MM.1S (cell line): Measurements from ENCODE around the gene FPGS.
A peak's percentile ranks its signal among the peaks of the same experiment; 100 is the strongest.
"Not testable (repeated sequence)": the region's sequence is repeated elsewhere in the genome, so short reads cannot be mapped to it uniquely, and the experiment has no call there.

ENCODE experiments used
- DNase-seq: peaks from one replicate; pipeline ENCODE4 v3.0.0-alpha.2; 2015
- H2AFZ ChIP-seq: fragments of 300-600 bp; sonication (generic); 2 replicates; pipeline ENCODE4 v1.6.0; 2016; ENCODE audit warnings: antibody characterized with exemption, low read length
- H3F3A ChIP-seq: fragments of 300-600 bp; sonication (generic); 2 replicates; pipeline ENCODE4 v1.6.1; 2016; ENCODE audit warnings: mild to moderate bottlenecking, antibody characterized with exemption, low read length, moderate library complexity, mixed read lengths; ENCODE audit not compliant: insufficient read depth
- H3K27ac ChIP-seq: fragments of 300-600 bp; sonication (generic); 2 replicates; pipeline ENCODE4 v1.5.1; 2016; ENCODE audit warnings: mild to moderate bottlenecking, low read length
- H3K27me3 ChIP-seq: fragments of 300-600 bp; sonication (generic); replicated peaks from 2 replicates; pipeline ENCODE4 v1.6.0; 2016; ENCODE audit warnings: low read length; ENCODE audit not compliant: insufficient read depth
- H3K36me3 ChIP-seq: fragments of 300-600 bp; sonication (generic); replicated peaks from 2 replicates; pipeline ENCODE4 v1.6.1; 2016; ENCODE audit warnings: mild to moderate bottlenecking, low read length, mixed read lengths; ENCODE audit not compliant: insufficient read depth
- H3K4me1 ChIP-seq: fragments of 300-600 bp; sonication (generic); 2 replicates; pipeline ENCODE4 v1.6.1; 2016; ENCODE audit warnings: low read length, mixed read lengths
- H3K4me2 ChIP-seq: fragments of 300-600 bp; sonication (generic); 2 replicates; pipeline ENCODE4 v1.6.0; 2016; ENCODE audit warnings: low read depth, low read length
- H3K4me3 ChIP-seq: fragments of 300-600 bp; sonication (generic); 2 replicates; pipeline ENCODE4 v1.5.1; 2016; ENCODE audit warnings: low read length, mixed read lengths
- H3K79me2 ChIP-seq: fragments of 300-600 bp; sonication (generic); 2 replicates; pipeline ENCODE4 v1.6.1; 2016; ENCODE audit warnings: mixed run types, low read length, mixed read lengths
- H3K9ac ChIP-seq: fragments of 300-600 bp; sonication (generic); 2 replicates; pipeline ENCODE4 v1.6.1; 2016; ENCODE audit warnings: low read length, mixed read lengths
- H3K9me2 ChIP-seq: fragments of 300-600 bp; sonication (generic); replicated peaks from 2 replicates; pipeline ENCODE4 v1.6.1; 2016; ENCODE audit warnings: mild to moderate bottlenecking, low read length, mixed read lengths; ENCODE audit not compliant: insufficient read depth
- H3K9me3 ChIP-seq: fragments of 300-600 bp; sonication (generic); replicated peaks from 2 replicates; pipeline ENCODE4 v1.6.1; 2016; ENCODE audit warnings: mild to moderate bottlenecking, low read length, mixed read lengths; ENCODE audit not compliant: insufficient read depth
- H4K20me1 ChIP-seq: fragments of 300-600 bp; sonication (generic); 2 replicates; pipeline ENCODE4 v1.6.1; 2016; ENCODE audit warnings: mild to moderate bottlenecking, low read length, moderate library complexity, mixed read lengths; ENCODE audit not compliant: insufficient read depth
- CTCF ChIP-seq: fragments of 300-600 bp; sonication (generic); IDR thresholded peaks from 2 replicates; pipeline ENCODE4 v1.5.1; 2016; ENCODE audit warnings: antibody characterized with exemption, low read length, mixed read lengths
- EZH2 ChIP-seq: fragments of 300-600 bp; sonication (generic); optimal IDR thresholded peaks from 2 replicates; pipeline ENCODE3; 2017; ENCODE audit warnings: low read depth, mild to moderate bottlenecking, antibody characterized with exemption, low read length, mixed read lengths
- EZH2phosphoT487 ChIP-seq: fragments of 300-600 bp; sonication (generic); IDR thresholded peaks from 2 replicates; pipeline ENCODE4 v1.6.1; 2018; ENCODE audit warnings: antibody characterized with exemption, low read length

FPGS gene

GRCh38 chr9:127779136-127779981, 23.3 kb upstream of the FPGS start:
- Histone ChIP-seq H3K4me1 (peaks cover 19% of the 10 kb centered on the region), H3K36me3 (no peaks in the 10 kb centered on the region), H3K79me2 (peaks cover 49% of the 10 kb centered on the region), H4K20me1 (no peaks in the 10 kb centered on the region), H3K9me3 (no peaks in the 10 kb centered on the region), H3K27ac (peak overlapping the region; percentile 98), H3K9ac (peak overlapping the region; percentile 96), H3K9me2 (no peaks in the 10 kb centered on the region), H2AFZ (0 out of 2 replicates have a peak overlapping the region, but pooled peaks have one; percentile 11), H3K4me3 (peak overlapping the region; percentile 78), H3K4me2 (peak overlapping the region; percentile 93), H3F3A (peaks cover 36% of the 10 kb centered on the region), H3K27me3 (no peaks in the 10 kb centered on the region)
- no peak for TF ChIP-seq EZH2phosphoT487
- no peak for TF ChIP-seq CTCF
- no peak for TF ChIP-seq EZH2
- DNase-seq = peak; percentile 83

- TF ChIP-seq EZH2phosphoT487 (no peak), EZH2 (no peak), CTCF (no peak)
- DNase-seq = no peak
- Histone ChIP-seq H3K27ac (peak overlapping the region; percentile 98; the same call in 1 of the 2 replicates), H3K9me2 (no peaks in the 10 kb centered on the region), H3K4me3 (no peak overlapping the region), H2AFZ (no peak overlapping the region), H3K27me3 (no peaks in the 10 kb centered on the region), H3K4me1 (peaks cover 22% of the 10 kb centered on the region), H3F3A (peaks cover 36% of the 10 kb centered on the region), H3K79me2 (peaks cover 41% of the 10 kb centered on the region), H3K36me3 (no peaks in the 10 kb centered on the region), H4K20me1 (no peaks in the 10 kb centered on the region), H3K9ac (peak overlapping the region; percentile 96; the same call in 1 of the 2 replicates), H3K9me3 (no peaks in the 10 kb centered on the region), H3K4me2 (peak overlapping the region; percentile 93; the same call in 1 of the 2 replicates)
Measured at GRCh38 chr9:127780126-127780885, 22.4 kb upstream of the FPGS start.

GRCh38 chr9:127780909-127781308, 21.8 kb upstream of the FPGS start:
- not testable (repeated sequence) for H3K9me2 ChIP-seq, DNase-seq, H4K20me1 ChIP-seq, H3K9ac ChIP-seq, H3K4me2 ChIP-seq, H3K27ac ChIP-seq, H3K27me3 ChIP-seq, H2AFZ ChIP-seq, H3K4me3 ChIP-seq, H3K36me3 ChIP-seq, H3K9me3 ChIP-seq
- H3F3A ChIP-seq = peaks cover 36% of the 10 kb centered on the region
- H3K4me1 ChIP-seq = peaks cover 22% of the 10 kb centered on the region
- peaks cover 36% of the 10 kb centered on the region for H3K79me2 ChIP-seq
